Large intestine (tissue), 3 donors: ENCODE measurements around the gene ITSN1. TPM values are rescaled to one million over a fixed set of nuclear protein-coding genes. Genes with fewer than 3 reads are reported as not detected.
A peak's percentile ranks its signal among the peaks of the same experiment; 100 is the strongest.

Experiments
- DNase-seq, 2 donors: peaks; one replicate each; pipeline versions ENCODE4 v3.0.0 to v3.0.0-alpha.2; 2013
- H3K27ac ChIP-seq: one replicate; pipeline ENCODE4 v1.5.1; 2013; ENCODE audit warnings: low read length
- H3K27me3 ChIP-seq: 2 replicates; pipeline ENCODE4 v1.6.1; 2013; ENCODE audit warnings: low read length; ENCODE audit not compliant: control insufficient read depth, insufficient read depth
- H3K36me3 ChIP-seq: 2 replicates; pipeline ENCODE4 v1.6.1; 2013; ENCODE audit warnings: low read length; ENCODE audit not compliant: control insufficient read depth, insufficient read depth
- H3K4me1 ChIP-seq: one replicate; pipeline ENCODE4 v1.6.1; 2013; ENCODE audit warnings: low read length; ENCODE audit not compliant: control insufficient read depth, insufficient read depth
- H3K4me3 ChIP-seq: one replicate; pipeline ENCODE4 v1.5.1; 2013; ENCODE audit warnings: low read length
- H3K9me3 ChIP-seq: one replicate; pipeline ENCODE4 v1.6.1; 2013; ENCODE audit warnings: mild to moderate bottlenecking, low read depth, low read length, moderate library complexity; ENCODE audit not compliant: control insufficient read depth
- WGBS: methylation state at CpG from one replicate; pipeline ENCODE4 v1.1.5; 2013; ENCODE audit warnings: low lambda C conversion rate; ENCODE audit not compliant: insufficient coverage; 5-methylcytosine and 5-hydroxymethylcytosine counted together
- polyA plus RNA-seq: library from polyadenylated mRNA; unstranded; fragments of 120-200 nt; gene quantifications from one replicate; pipeline ENCODE4 v1.2.1, GENCODE V29; 2013

The ITSN1 gene
- polyA plus RNA-seq, 1 donor: 36.0 TPM

GRCh38 chr21:33750017-33750416, 107.7 kb downstream of the ITSN1 start:
- no peaks in the 10 kb centered on the region for H3K27me3 ChIP-seq
- WGBS: no CpG with 5 or more reads among the region's 4 CpGs
- no peak for DNase-seq
- peaks cover 13% of the 10 kb centered on the region for H3K36me3 ChIP-seq
- no peak overlapping the region for H3K27ac ChIP-seq
- H3K4me3 ChIP-seq: no peak overlapping the region
- H3K4me1 ChIP-seq: no peaks in the 10 kb centered on the region
- H3K9me3 ChIP-seq: peaks cover 7% of the 10 kb centered on the region

DNA sequence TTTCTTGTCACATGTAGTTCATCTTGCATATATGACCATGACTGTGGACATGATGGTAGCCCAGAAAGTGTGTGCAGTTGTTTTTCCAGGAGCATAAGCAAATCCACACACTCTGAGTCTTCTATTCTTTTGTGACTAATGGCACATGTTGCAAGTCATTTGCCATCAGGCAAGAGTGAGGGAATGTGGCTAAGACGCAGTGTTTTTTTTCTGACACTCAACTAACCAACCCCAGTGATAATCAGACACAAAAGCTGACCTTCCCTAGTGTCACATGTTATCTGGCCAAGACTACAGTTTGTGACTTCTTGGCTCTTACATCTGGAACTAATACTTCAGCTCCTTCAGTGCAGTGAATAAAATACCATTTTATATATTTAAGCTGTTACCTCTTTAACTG, 108.8 kb downstream of the ITSN1 start:
- Histone ChIP-seq H3K27ac (no peak overlapping the region), H3K36me3 (peaks cover 9% of the 10 kb centered on the region), H3K4me1 (no peaks in the 10 kb centered on the region), H3K4me3 (no peak overlapping the region), H3K27me3 (no peaks in the 10 kb centered on the region), H3K9me3 (peaks cover 7% of the 10 kb centered on the region)
- DNase-seq: no peak
- WGBS: no CpG with 5 or more reads among the region's 1 CpG

DNA sequence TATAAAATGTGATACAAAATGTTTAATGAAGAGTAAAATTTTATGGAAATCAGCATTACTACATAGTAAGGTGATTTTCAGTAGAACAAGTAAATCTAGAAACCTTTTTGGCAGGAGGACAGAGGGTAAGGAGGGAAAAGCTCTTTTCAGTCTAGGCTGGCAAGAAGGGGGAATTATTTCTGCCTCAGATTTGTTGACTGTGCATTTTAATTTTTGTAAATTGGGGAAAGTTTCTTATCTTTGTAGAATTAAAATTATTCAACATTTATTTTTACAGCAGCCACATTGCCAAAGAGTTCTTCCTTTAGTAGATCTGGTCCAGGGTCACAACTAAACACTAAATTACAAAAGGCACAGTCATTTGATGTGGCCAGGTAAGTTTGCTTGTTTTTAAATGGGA, 109.2 kb downstream of the ITSN1 start:
- Histone ChIP-seq H3K27me3 (no peaks in the 10 kb centered on the region), H3K27ac (no peak overlapping the region), H3K9me3 (peaks cover 7% of the 10 kb centered on the region), H3K4me1 (no peaks in the 10 kb centered on the region), H3K4me3 (no peak overlapping the region), H3K36me3 (peaks cover 9% of the 10 kb centered on the region)
- DNase-seq: no peak

- no peak overlapping the region for H3K4me3 ChIP-seq
- H3K27ac ChIP-seq: no peak overlapping the region
- H3K9me3 ChIP-seq: peaks cover 2% of the 10 kb centered on the region
- WGBS: 100% methylated on average over 1 of the region's 2 CpGs
- peaks cover 9% of the 10 kb centered on the region for H3K36me3 ChIP-seq
- no peaks in the 10 kb centered on the region for H3K27me3 ChIP-seq
- H3K4me1 ChIP-seq: no peaks in the 10 kb centered on the region
- DNase-seq: no peak
These were observed 110.0 kb downstream of the ITSN1 start for GRCh38 chr21:33752260-33752659.

DNA sequence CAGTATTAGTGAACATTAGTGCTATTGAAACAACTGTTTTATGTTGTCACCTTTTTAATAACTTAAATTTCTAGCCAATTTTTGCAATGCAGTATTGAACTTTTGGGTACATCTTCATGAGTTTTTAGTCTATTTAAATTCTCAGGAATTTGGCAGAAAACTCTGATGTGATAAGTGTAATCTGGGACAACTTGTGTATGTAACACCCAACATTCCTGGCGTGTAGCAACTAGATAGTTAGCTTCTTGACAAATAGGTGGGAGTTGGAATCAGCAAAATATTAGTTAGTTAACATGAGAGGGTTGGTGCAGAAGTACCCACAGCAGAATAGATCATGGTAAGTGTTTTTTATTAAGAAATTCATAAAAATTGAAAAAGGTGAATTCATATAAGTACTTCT, 111.6 kb downstream of the ITSN1 start:
- Histone ChIP-seq H3K27me3 (no peaks in the 10 kb centered on the region), H3K36me3 (peaks cover 9% of the 10 kb centered on the region), H3K9me3 (no peaks in the 10 kb centered on the region), H3K4me1 (no peaks in the 10 kb centered on the region), H3K4me3 (no peak overlapping the region), H3K27ac (no peak overlapping the region)
- DNase-seq: no peak
- no CpG with 5 or more reads among the region's 1 CpG for WGBS

- no peak for DNase-seq
- no peak overlapping the region for H3K27ac ChIP-seq
- H3K4me1 ChIP-seq: no peaks in the 10 kb centered on the region
- peaks cover 10% of the 10 kb centered on the region for H3K36me3 ChIP-seq
- 67% methylated on average over 1 of the region's 4 CpGs for WGBS
- no peaks in the 10 kb centered on the region for H3K9me3 ChIP-seq
- no peaks in the 10 kb centered on the region for H3K27me3 ChIP-seq
- H3K4me3 ChIP-seq: no peak overlapping the region
These were observed 112.2 kb downstream of the ITSN1 start for GRCh38 chr21:33754481-33754880.

- Histone ChIP-seq H3K27ac (no peak overlapping the region), H3K9me3 (no peaks in the 10 kb centered on the region), H3K36me3 (peaks cover 11% of the 10 kb centered on the region), H3K4me1 (no peaks in the 10 kb centered on the region), H3K4me3 (no peak overlapping the region), H3K27me3 (no peaks in the 10 kb centered on the region)
- no CpG with 5 or more reads among the region's 1 CpG for WGBS
- DNase-seq: no peak
These were observed 113.1 kb downstream of the ITSN1 start for GRCh38 chr21:33755354-33755753.

- no peaks in the 10 kb centered on the region for H3K9me3 ChIP-seq
- peaks cover 10% of the 10 kb centered on the region for H3K36me3 ChIP-seq
- H3K27ac ChIP-seq: peak overlapping the region; percentile 32
- 87% methylated on average over 3 of the region's 9 CpGs for WGBS
- H3K27me3 ChIP-seq: no peaks in the 10 kb centered on the region
- H3K4me1 ChIP-seq: no peaks in the 10 kb centered on the region
- peak in 1 of 2 donors; percentile 4 for DNase-seq
- no peak overlapping the region for H3K4me3 ChIP-seq
These were observed 118.5 kb downstream of the ITSN1 start for GRCh38 chr21:33760641-33761440.

- Histone ChIP-seq H3K27me3 (no peaks in the 10 kb centered on the region), H3K27ac (peak overlapping the region; percentile 32), H3K9me3 (no peaks in the 10 kb centered on the region), H3K4me1 (no peaks in the 10 kb centered on the region), H3K36me3 (peaks cover 15% of the 10 kb centered on the region), H3K4me3 (no peak overlapping the region)
- 65% methylated on average over 2 of the region's 6 CpGs for WGBS
- peak; percentile 40 to 44 for DNase-seq
These were observed 119.2 kb downstream of the ITSN1 start for GRCh38 chr21:33761441-33762036.

GRCh38 chr21:33762803-33763581, 120.7 kb downstream of the ITSN1 start:
- no peak for DNase-seq
- Histone ChIP-seq H3K4me1 (no peaks in the 10 kb centered on the region), H3K4me3 (no peak overlapping the region), H3K27ac (no peak overlapping the region), H3K36me3 (peaks cover 19% of the 10 kb centered on the region), H3K27me3 (no peaks in the 10 kb centered on the region), H3K9me3 (no peaks in the 10 kb centered on the region)
- WGBS: 100% methylated on average over 2 of the region's 9 CpGs
